Midbrain (tissue), 1 donor: ENCODE results near the gene PTGER1.

Source experiments
- DNase-seq: peaks from one replicate; lab custom pipeline; 2025; lab: John Stamatoyannopoulos, UW

PTGER1 gene

DNA sequence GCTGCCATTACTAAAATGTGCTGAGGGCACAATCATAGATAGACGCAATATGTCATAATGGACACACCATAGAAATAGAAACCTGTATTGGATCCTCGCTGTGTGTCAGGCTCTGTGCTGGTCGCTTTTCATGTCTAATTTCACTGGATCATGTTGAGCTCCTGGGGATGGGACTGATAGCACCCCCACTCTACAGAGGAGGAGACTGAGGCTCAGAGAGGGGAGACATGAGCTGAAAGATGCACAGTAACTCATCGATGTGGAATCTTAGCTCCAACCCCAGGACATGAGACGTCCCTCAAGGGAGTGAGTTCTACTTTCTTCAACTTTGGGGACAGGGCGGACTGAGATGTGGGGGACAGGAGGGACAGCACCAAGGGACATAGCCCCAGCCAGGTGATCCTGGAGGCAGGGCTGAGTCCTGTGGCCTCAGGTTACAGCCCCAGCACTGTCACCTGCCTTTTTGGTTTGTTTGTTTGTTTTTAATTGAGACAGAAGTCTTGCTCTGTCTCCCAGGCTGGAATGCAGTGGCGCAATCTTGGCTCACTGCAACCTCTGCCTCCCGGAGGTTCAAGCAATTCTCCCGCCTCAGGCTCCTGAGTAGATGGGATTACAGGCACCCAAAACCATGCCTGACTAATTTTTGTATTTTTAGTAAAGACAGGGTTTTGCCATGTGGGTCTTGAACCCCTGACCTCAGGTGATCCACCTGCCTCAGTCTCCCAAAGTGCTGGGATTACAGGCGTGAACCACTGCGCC, 27.4 kb upstream of the PTGER1 start:
- no peak for DNase-seq

DNA sequence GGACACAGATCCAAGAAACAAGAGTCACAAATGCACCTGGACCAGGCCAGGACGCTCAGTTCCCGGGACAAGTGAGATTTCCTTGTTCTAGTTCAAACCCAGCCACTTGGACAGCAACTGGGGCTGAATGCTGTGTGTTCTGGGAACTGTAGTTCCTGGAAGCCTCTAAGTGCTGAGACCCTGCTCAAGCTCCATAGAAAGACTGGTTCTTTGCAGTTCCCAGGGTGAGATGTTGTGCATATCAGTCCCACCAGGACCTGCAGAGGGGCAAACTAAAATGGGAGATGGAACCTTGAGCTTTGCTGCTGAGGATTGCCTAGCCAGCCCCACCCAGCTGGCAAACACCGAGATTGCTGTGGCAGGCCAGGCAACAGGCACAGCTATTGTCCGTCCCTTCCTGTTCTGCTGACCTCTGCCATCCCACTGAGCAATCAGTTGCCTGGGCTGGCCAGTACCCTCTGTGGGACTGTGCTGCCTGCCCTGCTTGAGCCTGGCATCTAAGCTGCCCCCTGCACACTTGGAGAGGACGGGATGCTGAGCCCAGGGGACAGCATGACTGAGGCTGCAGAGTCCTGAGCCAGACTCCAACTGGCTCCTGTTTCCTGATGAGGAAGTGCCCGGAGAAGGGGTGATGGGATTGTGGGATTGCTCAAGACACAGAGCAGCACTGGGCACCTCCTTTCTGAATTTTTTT, 22.2 kb upstream of the PTGER1 start:
- DNase-seq = peak; percentile 74

- DNase-seq = no peak
These were observed 21.7 kb upstream of the PTGER1 start for GRCh38 chr19:14496834-14497227.

- peak; percentile 98 for DNase-seq
These were observed 21.1 kb upstream of the PTGER1 start, which contains the start of gene GIPC1 for GRCh38 chr19:14496029-14496833. GIPC1 (minus strand) TSS chr19:14496127; CDS start chr19:14482976, 13,151 bp downstream.

- DNase-seq = no peak
These were observed 20.5 kb upstream of the PTGER1 start for GRCh38 chr19:14495672-14496028.

DNA sequence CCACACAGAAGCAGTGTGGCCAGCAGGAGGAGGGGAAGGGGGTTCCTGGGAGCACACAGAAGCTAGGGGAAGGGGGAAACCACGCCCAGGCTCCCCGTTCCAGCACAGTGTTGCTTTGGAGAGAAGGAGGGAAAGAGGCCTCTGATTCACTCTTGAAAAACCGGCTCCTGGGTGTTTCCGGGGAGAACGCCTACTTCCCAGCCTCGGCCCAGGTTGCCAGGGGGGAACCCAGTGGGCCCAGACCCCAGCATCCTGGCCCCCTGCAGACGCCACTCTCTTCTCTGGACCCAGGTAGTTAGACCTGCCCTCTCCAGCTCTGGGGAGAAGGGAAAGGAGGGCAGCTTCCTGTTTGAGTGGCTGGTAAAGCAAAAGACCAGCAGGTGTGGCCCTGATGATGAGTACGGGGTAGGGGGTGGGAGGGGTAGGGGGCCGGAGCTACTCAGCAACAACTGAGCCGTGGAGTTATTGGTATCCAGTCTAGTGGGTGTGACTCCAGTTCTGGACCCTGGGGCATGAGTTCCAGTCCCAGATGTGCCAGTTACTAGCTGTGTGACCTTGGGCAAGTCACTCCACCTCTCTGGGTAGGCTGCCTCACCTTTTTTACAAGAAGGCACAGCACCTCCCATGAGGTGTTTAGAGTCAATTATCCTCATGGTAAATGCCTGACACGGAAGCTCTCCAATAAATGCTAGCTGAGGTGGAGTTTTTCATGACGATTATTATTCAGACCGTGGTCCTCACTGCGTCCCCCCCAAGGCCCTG, 19.9 kb upstream of the PTGER1 start:
- DNase-seq = no peak

DNA sequence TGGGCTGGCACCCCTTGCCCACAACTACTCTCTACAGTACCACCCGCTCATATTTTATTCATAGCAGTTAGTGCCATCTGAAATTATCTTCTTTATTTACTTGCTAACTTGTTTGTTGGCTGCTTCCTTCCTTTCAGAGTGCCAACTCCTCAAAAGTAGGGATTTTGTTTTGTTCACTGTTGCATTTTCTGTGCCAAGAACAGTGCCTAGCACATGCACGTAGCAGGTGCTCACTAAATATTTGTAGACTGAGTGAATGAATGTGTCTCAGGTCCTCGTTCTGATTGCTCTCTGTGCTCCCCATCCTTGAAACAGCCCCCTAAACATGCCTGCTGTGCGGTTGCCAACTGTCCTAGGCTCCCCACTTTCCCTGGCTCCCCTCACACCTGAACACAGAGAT, 19.3 kb upstream of the PTGER1 start:
- DNase-seq = no peak

- no peak for DNase-seq
These were observed 17.7 kb upstream of the PTGER1 start for GRCh38 chr19:14492756-14493337.

DNA sequence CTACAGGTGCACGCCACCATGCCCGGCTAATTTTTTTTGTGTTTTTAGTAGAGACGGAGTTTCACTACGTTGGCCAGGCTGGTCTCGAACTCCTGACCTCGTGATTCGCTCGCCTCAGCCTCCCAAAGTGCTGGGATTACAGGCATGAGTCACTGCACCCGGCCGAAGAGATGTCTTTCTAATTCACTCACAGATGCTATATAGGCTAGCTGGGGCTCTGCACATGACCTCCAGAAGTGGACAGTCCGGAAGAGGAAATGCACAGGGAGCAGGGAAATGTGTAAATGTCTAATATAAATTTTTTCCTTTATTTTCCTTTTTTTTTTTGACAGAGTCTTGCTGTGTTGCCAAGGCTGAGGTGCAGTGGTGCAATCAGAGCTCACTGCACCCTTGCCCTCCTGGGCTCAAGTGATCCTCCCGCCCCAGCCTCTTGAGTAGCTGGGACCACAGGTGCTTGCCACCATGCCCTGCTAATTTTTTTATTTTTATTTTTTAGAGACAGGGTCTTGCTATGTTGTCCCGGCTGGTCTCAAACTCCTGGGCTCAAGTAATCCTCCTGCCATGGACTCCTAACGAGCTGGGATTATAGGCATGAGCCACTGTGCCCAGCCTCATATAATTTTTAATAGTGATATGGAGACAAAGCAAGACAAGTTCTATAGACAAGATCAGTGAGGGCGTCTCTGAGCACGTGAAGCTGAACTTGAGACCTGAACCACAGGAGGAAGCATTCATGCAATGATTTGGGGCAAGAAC, 12.4 kb upstream of the PTGER1 start:
- no peak for DNase-seq

- DNase-seq = no peak
These were observed 7.2 kb upstream of the PTGER1 start for GRCh38 chr19:14482172-14482941.

DNA sequence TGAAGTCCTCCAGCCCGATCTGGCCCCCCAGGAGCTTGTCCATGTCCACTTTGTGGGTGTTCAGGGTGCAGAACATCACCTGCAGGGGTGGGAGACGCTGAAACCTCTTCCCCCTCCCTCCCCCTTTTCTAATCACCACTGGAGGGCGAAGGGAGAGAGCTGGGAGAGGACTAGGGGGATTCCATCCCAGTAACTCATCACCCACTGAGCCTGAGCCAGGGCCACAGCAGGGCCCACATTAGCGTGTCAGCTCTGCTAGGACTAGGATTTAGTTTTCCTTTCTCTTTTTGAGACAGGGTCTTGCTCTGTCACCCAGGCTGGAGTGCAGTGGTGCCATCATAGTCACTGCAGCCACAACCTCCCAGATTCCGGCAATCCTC, 5.5 kb upstream of the PTGER1 start:
- no peak for DNase-seq

DNA sequence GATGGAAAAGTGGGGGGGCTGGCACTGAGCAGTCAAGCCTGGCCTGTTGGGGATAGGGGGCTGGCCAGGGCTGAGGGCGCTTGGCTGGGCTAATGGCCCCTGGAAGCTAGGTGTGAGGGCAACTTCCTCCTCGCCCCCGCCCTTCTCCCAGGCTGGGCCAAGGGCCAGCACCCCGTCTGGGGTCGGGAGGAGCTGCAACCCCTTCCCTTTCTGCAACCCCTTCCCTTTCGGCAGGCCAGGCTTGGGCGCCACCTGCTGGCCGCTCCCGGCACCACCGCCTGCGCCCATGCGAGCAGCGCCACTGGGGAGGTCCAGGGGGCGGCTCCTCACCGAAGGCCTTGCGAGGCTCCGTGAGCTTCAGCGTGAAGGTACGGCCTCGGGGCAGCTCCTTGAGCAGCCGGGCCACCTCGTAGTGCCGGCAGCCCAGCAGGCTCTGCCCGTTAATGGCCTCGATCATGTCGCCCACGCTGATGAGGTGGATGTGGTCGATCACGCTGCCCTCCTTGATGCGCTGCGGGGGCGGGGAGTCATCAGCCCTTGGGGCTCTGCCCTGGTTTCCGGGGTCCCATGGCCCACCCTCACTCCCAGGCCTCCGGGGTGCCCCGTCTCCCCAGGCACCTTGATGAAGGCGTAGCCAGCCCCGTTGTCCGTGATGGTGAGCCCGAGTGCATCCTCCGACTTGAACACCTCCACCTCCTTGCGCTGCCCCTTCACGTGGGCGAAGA, 5.0 kb upstream of the PTGER1 start:
- no peak for DNase-seq

DNA sequence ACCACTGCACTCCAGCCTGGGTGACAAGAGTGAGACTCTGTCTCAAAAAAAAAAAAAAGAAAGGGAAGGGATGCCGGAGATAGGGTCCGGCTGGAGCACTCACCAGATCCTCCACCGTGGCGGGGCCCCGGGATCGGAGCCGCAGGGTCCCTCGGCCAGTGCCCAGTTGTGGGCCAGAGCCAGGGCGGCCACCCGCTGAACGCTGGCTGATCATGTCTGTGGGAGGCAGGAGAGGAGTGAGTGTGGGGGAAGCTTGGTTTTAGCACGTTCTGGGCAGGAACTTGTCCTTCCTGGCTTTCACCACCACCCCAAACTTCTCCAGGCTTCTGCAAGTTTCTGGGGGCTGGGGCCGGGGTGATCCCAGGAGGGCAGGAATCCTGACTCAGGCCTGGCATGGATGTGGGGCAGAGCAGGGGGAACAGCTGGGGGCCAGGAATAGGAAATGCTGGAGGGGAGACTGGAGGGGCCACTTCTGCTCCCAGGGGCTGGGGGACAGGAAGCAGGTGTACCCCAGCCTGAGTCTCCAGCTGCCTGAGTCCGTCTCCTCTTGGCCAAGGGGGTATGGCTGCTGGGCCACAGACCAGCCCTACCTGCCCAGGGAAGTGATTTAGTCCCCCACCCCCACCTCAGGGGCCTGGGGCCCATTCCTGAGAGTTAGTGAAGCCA, 4.3 kb upstream of the PTGER1 start:
- no peak for DNase-seq

DNA sequence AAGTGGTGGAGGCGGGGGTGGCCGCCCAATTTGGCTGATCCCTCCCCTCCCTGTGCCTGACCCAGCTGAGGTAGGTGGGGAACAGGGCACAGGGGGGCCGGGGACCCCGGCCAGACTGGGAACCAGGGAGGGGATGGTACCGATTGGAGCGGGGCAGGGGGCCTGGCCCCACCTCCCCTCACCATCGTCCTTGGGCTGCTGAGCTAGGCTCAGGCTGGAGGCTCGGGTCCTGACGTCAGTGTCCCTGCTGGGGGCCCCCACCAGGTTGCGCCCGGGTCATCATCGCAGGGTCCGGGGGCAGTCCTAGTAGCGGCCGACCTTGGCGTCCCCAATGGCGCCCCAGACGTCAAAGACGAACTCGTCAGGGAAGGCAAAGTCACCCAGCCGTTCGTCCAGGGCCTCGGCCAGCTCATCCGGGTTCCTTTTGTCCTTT, 3.0 kb upstream of the PTGER1 start:
- no peak for DNase-seq

DNA sequence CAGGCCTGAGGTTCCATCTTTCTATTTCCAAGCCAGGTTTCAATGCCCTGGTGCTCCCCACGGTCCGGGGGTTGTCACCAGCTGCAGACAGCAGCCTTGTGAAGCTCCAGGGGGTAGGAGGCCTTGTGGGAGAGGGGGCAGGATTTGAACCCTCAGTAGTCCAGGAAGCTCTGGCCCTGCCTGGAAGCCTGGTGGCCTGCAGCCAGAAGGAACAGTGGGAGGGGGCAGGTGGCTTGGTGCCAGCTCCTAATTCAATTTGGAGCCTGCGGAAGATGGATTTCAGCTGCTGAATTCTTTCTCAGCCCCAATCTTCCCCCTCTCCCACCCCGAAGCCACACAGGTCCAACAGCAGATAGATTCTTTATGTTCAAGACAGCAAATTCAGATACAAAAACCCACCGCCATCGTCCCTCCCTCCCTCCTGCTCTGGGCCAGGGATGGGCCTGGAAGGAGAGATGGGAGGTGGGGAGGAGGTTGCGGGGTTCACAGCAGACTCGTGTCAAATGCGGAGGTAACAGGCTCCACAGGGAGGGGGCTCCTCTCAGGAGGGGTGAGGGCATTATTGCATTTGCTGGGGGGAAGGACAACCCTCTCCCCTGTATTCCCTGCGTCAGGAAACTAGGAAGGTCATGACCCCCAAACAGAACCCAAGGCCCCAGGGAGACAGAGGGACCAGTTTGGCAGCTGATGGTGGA, 2.4 kb upstream of the PTGER1 start:
- no peak for DNase-seq

GRCh38 chr19:14476673-14477401, 1.7 kb upstream of the PTGER1 start:
- no peak for DNase-seq

DNA sequence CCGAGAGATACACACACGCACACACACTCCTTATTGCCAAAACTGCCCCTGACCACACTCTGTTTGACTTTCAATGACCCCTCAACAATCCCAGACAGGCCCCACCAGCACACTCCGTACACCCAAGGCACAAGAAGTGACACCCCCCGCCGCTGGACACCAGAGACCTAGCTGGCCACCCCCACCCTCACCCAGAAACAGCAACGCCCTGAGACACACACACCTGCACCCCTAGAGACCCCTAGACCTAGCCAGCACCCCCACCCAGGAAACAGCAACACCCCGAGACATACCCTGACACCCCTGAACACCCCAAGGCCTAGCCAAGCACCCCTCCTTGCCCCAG, 1.1 kb upstream of the PTGER1 start:
- no peak for DNase-seq

DNA sequence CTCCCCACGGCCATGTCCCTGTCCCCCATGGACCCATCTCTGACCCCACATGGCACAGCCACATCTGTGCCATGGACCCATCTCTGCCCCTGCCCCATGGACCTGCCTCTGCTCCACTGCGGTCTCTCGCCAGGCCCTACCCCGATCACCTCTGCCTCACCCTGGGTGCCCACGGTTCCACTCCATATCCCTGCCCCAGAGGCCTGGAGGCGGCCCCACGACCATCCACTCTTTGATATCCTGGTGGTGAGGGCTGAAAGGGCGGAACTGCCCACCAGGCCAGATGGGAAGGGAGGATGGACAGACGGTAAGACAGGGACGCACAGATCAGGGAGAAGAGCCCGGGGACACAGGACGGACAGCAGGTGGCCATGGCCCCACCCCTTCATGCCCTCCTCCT, 327 bp downstream of the PTGER1 start:
- DNase-seq = no peak
